Measurements from ENCODE around the gene GPR156.
"Not testable (repeated sequence)": the region's sequence is repeated elsewhere in the genome, so short reads cannot be mapped to it uniquely, and the experiment has no call there.

GPR156 gene

GRCh38 chr3:120170223-120170622 is 114.8 kb downstream of the GPR156 start:
- peak; percentile 60 for ATAC-seq
- Mint-ChIP-seq H3K4me3 (no peak overlapping the region), H3K4me1 (no peaks in the 10 kb centered on the region), H3K9me3 (no peaks in the 10 kb centered on the region), H3K36me3 (ENCODE audit: low read depth) (no peaks in the 10 kb centered on the region), H3K27ac (no peak overlapping the region), H3K27me3 (no peaks in the 10 kb centered on the region)
- DNase-seq, result no peak

GRCh38 chr3:120169407-120169806 is 115.6 kb downstream of the GPR156 start:
- Mint-ChIP-seq H3K27ac (no peak overlapping the region), H3K9me3 (no peaks in the 10 kb centered on the region), H3K4me3 (no peak overlapping the region), H3K36me3 (ENCODE audit: low read depth) (no peaks in the 10 kb centered on the region), H3K27me3 (no peaks in the 10 kb centered on the region), H3K4me1 (no peaks in the 10 kb centered on the region)
- no peak for ATAC-seq
- no peak for DNase-seq

DNA sequence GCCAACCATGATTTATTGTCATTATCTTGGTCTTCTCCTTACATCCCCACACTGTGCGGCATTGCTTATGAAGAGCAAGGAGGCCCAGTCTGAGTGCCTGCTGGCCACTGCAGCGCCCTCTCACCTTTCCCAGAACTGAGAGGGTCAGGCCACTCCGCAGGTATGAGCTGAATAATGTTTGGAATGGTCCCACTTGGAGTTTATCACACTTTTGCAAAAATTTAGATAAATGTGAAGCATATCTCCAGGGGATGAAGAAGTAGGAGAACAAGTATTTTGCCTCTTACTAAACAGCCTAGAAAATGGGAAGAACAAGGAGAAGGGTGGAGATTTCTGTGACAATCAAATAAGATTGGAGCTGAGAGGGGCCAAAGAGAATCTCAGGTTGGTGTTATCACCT is 116.4 kb downstream of the GPR156 start:
- ATAC-seq (no peak), DNase-seq (no peak)
- H3K27me3 Mint-ChIP-seq, result no peaks in the 10 kb centered on the region
- H3K4me3 Mint-ChIP-seq, result no peak overlapping the region
- H3K9me3 Mint-ChIP-seq, result no peaks in the 10 kb centered on the region
- H3K36me3 Mint-ChIP-seq (ENCODE audit: low read depth), result no peaks in the 10 kb centered on the region
- H3K4me1 Mint-ChIP-seq, result no peaks in the 10 kb centered on the region
- no peak overlapping the region for H3K27ac Mint-ChIP-seq

DNA sequence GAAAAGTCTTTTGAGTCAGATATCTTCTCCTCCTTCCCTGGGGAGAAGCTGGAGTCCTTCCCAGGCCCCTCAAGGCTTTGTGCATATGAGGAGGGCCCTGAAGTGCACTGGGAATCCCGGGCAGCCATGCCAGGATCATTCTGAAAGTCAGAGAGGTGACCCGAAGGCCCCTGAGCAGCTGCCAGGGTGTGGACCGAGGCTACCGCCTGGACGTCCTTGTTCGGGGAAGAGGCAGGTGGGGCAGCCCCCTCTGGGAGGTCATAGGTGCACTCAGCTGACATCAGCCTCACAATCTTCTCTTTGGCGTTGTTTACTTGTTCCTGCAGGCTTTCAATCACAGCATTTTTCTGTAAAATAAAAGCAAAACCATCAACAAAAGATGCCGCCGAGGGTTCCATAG is 117.0 kb downstream of the GPR156 start:
- H3K4me3 Mint-ChIP-seq, result no peak overlapping the region
- H3K27me3 Mint-ChIP-seq, result peaks cover 2% of the 10 kb centered on the region
- no peaks in the 10 kb centered on the region for H3K36me3 Mint-ChIP-seq (ENCODE audit: low read depth)
- no peaks in the 10 kb centered on the region for H3K4me1 Mint-ChIP-seq
- ATAC-seq (no peak), DNase-seq (no peak)
- no peaks in the 10 kb centered on the region for H3K9me3 Mint-ChIP-seq
- H3K27ac Mint-ChIP-seq, result no peak overlapping the region

GRCh38 chr3:120167488-120167887 is 117.5 kb downstream of the GPR156 start:
- ATAC-seq, result no peak
- no peak for DNase-seq
- Mint-ChIP-seq H3K27ac (no peak overlapping the region), H3K36me3 (ENCODE audit: low read depth) (no peaks in the 10 kb centered on the region), H3K9me3 (no peaks in the 10 kb centered on the region), H3K27me3 (peaks cover 2% of the 10 kb centered on the region), H3K4me3 (no peak overlapping the region), H3K4me1 (no peaks in the 10 kb centered on the region)

DNA sequence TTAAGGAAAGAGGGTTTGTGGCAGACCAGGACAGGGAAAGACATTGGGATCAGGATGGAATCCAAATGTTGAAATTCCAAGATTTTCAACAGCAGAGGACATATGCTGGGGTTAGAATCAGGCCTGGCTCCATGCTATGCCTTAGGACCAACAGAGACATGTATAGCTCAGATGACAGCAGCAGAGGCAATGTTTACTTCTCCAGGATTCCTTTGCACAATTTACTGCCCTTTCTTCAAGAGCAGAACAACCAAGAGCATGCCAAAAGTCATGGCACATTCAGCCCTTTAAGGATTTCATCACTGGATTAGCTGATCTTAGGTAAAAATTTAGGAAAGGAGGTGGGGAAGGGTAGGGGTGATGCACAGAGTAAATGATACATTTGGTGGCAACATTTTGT is 121.2 kb downstream of the GPR156 start:
- Mint-ChIP-seq H3K4me1 (no peaks in the 10 kb centered on the region), H3K27ac (no peak overlapping the region), H3K9me3 (no peaks in the 10 kb centered on the region), H3K27me3 (peaks cover 4% of the 10 kb centered on the region), H3K36me3 (ENCODE audit: low read depth) (no peaks in the 10 kb centered on the region), H3K4me3 (no peak overlapping the region)
- ATAC-seq (no peak), DNase-seq (no peak)

- Mint-ChIP-seq H3K4me1 (no peaks in the 10 kb centered on the region), H3K27me3 (peaks cover 4% of the 10 kb centered on the region), H3K27ac (no peak overlapping the region), H3K9me3 (no peaks in the 10 kb centered on the region), H3K36me3 (ENCODE audit: low read depth) (no peaks in the 10 kb centered on the region), H3K4me3 (no peak overlapping the region)
- DNase-seq (no peak), ATAC-seq (no peak)
Measured at GRCh38 chr3:120163026-120163425, 122.0 kb downstream of the GPR156 start.

- Mint-ChIP-seq H3K4me3 (no peak overlapping the region), H3K36me3 (ENCODE audit: low read depth) (no peaks in the 10 kb centered on the region), H3K27me3 (peaks cover 4% of the 10 kb centered on the region), H3K27ac (no peak overlapping the region), H3K9me3 (no peaks in the 10 kb centered on the region), H3K4me1 (no peaks in the 10 kb centered on the region)
- DNase-seq (no peak), ATAC-seq (no peak)
Measured at GRCh38 chr3:120162400-120162799, 122.6 kb downstream of the GPR156 start.

GRCh38 chr3:120161902-120162301 is 123.1 kb downstream of the GPR156 start:
- Mint-ChIP-seq H3K36me3 (ENCODE audit: low read depth) (no peaks in the 10 kb centered on the region), H3K4me3 (no peak overlapping the region), H3K4me1 (no peaks in the 10 kb centered on the region), H3K27ac (no peak overlapping the region), H3K9me3 (no peaks in the 10 kb centered on the region), H3K27me3 (peaks cover 4% of the 10 kb centered on the region)
- DNase-seq, result no peak
- ATAC-seq, result no peak

- no peak for ATAC-seq
- peaks cover 1% of the 10 kb centered on the region for H3K4me1 Mint-ChIP-seq
- DNase-seq, result no peak
- no peak overlapping the region for H3K4me3 Mint-ChIP-seq
- H3K36me3 Mint-ChIP-seq (ENCODE audit: low read depth), result peaks cover 9% of the 10 kb centered on the region
- H3K9me3 Mint-ChIP-seq, result peaks cover 11% of the 10 kb centered on the region
- peaks cover 4% of the 10 kb centered on the region for H3K27me3 Mint-ChIP-seq
- H3K27ac Mint-ChIP-seq, result no peak overlapping the region
Measured at GRCh38 chr3:120160050-120160449, 125.0 kb downstream of the GPR156 start.

DNA sequence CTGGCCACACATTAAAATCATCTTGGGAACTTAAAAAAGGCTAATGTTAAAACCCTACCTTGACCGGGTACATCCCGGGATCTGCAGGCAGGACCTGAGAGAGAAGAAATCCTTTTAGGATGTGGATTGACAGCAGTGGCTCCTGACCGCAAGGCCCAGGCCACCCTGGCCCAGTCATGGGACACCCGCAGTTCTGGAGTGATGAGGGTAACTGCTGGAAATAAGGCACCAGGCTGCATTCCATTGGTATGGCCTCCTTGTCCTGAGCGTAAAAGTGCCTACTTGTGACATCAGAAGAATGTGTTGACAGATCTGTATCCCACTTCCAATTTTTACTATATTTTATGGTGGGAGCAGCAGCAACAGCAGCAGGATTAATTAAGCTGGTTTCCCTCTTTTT is 127.3 kb downstream of the GPR156 start:
- Mint-ChIP-seq H3K9me3 (peaks cover 16% of the 10 kb centered on the region), H3K4me1 (peaks cover 11% of the 10 kb centered on the region), H3K4me3 (no peak overlapping the region), H3K36me3 (ENCODE audit: low read depth) (peaks cover 9% of the 10 kb centered on the region), H3K27ac (no peak overlapping the region), H3K27me3 (peaks cover 2% of the 10 kb centered on the region)
- DNase-seq (no peak), ATAC-seq (no peak)

- ATAC-seq (no peak), DNase-seq (no peak)
- peaks cover 16% of the 10 kb centered on the region for H3K9me3 Mint-ChIP-seq
- no peaks in the 10 kb centered on the region for H3K27me3 Mint-ChIP-seq
- peaks cover 12% of the 10 kb centered on the region for H3K4me1 Mint-ChIP-seq
- no peak overlapping the region for H3K27ac Mint-ChIP-seq
- peaks cover 9% of the 10 kb centered on the region for H3K36me3 Mint-ChIP-seq (ENCODE audit: low read depth)
- H3K4me3 Mint-ChIP-seq, result no peak overlapping the region
Measured at GRCh38 chr3:120157113-120157512, 127.9 kb downstream of the GPR156 start.

DNA sequence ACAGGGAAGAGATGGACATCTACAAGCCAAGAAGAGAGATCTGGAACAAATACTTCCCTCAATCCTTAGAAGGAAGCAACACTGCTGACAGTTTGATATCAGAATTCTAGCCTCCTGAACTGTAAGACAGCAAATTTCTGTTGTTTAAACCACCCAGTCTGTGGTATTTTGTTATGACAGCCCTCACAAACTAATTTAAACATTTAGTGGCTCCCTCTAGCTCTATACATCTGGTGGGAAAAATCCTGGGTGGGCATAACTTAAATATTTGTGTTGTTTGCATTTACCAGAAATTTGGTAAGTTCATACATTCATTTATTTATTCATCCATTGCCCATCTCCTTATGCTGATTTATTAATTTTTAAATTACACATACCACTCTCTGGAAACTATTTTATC is 128.3 kb downstream of the GPR156 start:
- H3K9me3 Mint-ChIP-seq, result peaks cover 16% of the 10 kb centered on the region
- no peak overlapping the region for H3K4me3 Mint-ChIP-seq
- peaks cover 9% of the 10 kb centered on the region for H3K36me3 Mint-ChIP-seq (ENCODE audit: low read depth)
- no peak overlapping the region for H3K27ac Mint-ChIP-seq
- DNase-seq (no peak), ATAC-seq (no peak)
- no peaks in the 10 kb centered on the region for H3K27me3 Mint-ChIP-seq
- peaks cover 17% of the 10 kb centered on the region for H3K4me1 Mint-ChIP-seq

DNA sequence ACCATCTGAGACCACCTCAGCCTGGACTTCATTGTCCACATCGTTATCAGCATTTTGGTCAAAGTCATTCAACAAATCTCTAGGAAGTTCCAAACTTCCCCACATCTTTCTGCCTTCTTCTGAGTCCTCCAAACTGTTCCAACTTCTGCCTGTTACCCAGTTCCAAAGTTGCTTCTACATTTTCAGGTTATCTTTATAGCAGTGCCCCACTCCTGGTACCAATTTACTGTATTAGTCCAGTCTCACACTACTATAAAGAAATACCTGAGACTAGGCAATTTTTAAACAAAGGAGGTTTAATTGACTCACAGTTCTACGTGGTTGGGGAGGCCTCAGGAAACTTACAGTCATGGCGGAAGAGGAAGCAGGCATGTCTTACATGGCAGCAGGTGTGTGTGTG is 129.3 kb downstream of the GPR156 start:
- not testable (repeated sequence) for ATAC-seq, H3K27ac Mint-ChIP-seq
- H3K4me1 Mint-ChIP-seq, result peaks cover 22% of the 10 kb centered on the region

DNA sequence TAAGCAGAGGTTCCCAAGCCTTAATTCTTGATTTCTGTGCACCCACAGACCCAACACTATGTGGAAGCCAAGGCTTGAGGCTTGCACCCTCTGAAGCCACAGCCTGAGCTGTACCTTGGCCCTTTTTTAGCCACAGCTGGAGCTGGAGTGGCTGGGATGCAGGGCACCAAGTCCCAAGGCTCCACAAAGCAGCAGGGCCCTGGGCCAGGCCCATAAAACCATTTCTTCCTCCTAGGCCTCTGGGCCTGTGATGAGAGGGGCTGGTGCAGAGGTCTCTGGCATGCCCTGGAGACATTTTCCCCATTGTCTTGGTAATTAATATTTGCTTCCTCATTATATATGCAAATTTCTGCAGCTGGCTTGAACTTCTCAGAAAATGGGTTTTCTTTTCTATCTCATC is 129.9 kb downstream of the GPR156 start:
- Mint-ChIP-seq H3K4me1 (peaks cover 22% of the 10 kb centered on the region), H3K36me3 (ENCODE audit: low read depth) (peaks cover 9% of the 10 kb centered on the region), H3K27me3 (no peaks in the 10 kb centered on the region), H3K4me3 (no peak overlapping the region), H3K9me3 (peaks cover 16% of the 10 kb centered on the region), H3K27ac (no peak overlapping the region)
- DNase-seq (no peak), ATAC-seq (no peak)

More for the DNA sequence above, 129.3 kb downstream of the GPR156 start:
- not testable (repeated sequence) for DNase-seq; H3K27me3 Mint-ChIP-seq; H3K36me3 Mint-ChIP-seq (ENCODE audit: low read depth); H3K4me3 Mint-ChIP-seq
- peaks cover 16% of the 10 kb centered on the region for H3K9me3 Mint-ChIP-seq

DNA sequence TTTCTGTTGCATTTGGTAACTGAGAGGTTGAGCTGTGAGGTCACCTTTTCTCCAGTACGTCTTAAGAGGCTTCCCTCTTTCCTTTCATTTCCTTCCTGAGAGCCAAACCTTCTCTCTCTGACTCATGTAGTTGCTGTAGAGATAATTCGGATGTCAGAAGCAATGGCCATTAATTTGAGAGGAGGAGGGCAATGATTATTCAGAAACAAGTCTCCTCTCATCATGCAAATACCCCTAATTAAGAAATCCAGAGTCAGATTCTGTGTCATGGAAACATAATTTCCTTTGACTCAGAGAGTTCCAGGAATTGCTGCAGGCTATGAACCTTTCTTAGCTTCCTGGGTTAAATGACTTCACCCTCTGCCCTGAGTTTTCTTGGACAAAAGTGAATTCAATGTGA is 131.7 kb downstream of the GPR156 start:
- peaks cover 16% of the 10 kb centered on the region for H3K9me3 Mint-ChIP-seq
- H3K27me3 Mint-ChIP-seq, result no peaks in the 10 kb centered on the region
- no peak overlapping the region for H3K4me3 Mint-ChIP-seq
- H3K27ac Mint-ChIP-seq, result peak overlapping the region; percentile 2
- peaks cover 29% of the 10 kb centered on the region for H3K4me1 Mint-ChIP-seq
- no peak for DNase-seq
- H3K36me3 Mint-ChIP-seq (ENCODE audit: low read depth), result peaks cover 9% of the 10 kb centered on the region
- ATAC-seq, result peak; percentile 23
